Measurements from ENCODE around the gene HEMGN. TPM values are rescaled to one million over a fixed set of nuclear protein-coding genes. Genes with fewer than 3 reads are reported as not detected.

Gene HEMGN
- total RNA-seq, 1 experiment from 2014 or later, result not detected

GRCh38 chr9:97981846-97982682 lies 44.1 kb upstream of the HEMGN start:
- Histone ChIP-seq H3K4me1 (replicated peaks; ENCODE audit: insufficient read depth) (peaks cover 29% of the 10 kb centered on the region), H3F3A (ENCODE audit: insufficient read depth, low read depth) (peaks cover 5% of the 10 kb centered on the region; the same call in 1 of the 2 replicates), H3K79me2 (ENCODE audit: low read depth) (peaks cover 46% of the 10 kb centered on the region), H3K4me3 (peak overlapping the region; percentile 92), H3K27ac (peak overlapping the region; percentile 93), H3K4me2 (peak overlapping the region; percentile 88), H2AFZ (peak overlapping the region; percentile 90), H3K9me2 (ENCODE audit: insufficient read depth) (no peaks in the 10 kb centered on the region), H3K36me3 (ENCODE audit: low read depth) (peaks cover 4% of the 10 kb centered on the region; the same call in 1 of the 2 replicates), H3K9me3 (ENCODE audit: insufficient read depth, low read depth) (no peaks in the 10 kb centered on the region), H3K27me3 (ENCODE audit: insufficient read depth, low read depth) (no peaks in the 10 kb centered on the region), H4K20me1 (ENCODE audit: insufficient read depth) (peaks cover 7% of the 10 kb centered on the region; the same call in 1 of the 2 replicates)
- TF ChIP-seq CTCF (conservative IDR thresholded peaks at IDR 0.05) (no peak), EZH2 (IDR thresholded peaks at IDR 0.05; ENCODE audit: low read depth) (no peak)
- intact Hi-C loops (cut with micrococcal nuclease; ENCODE audit: unreplicated experiment), result loop anchor here (2.0 to 5.0 kb wide), 3 partner anchors 59 to 270 kb away; partner anchors contain the start of genes NANS and TRMO
- POLR2A ChIA-PET (ENCODE audit: unreplicated experiment), result interaction anchor here (0.7 kb wide), 1 partner anchor 34 kb away, joined by 5 read pairs; no protein-coding TSS in a partner anchor
- no peak for DNase-seq
- BruUV-seq (replicated peaks), result no TSS peak
- CTCF ChIA-PET, result no interaction called here

GRCh38 chr9:97980918-97981845 lies 43.2 kb upstream of the HEMGN start:
- no peaks in the 10 kb centered on the region; the same call in 1 of the 2 replicates for H3F3A ChIP-seq (ENCODE audit: insufficient read depth, low read depth)
- H3K9me3 ChIP-seq (ENCODE audit: insufficient read depth, low read depth), result no peaks in the 10 kb centered on the region
- peaks cover 37% of the 10 kb centered on the region for H3K79me2 ChIP-seq (ENCODE audit: low read depth)
- no peak for TF ChIP-seq EZH2 (IDR thresholded peaks at IDR 0.05; ENCODE audit: low read depth)
- TF ChIP-seq CTCF (conservative IDR thresholded peaks at IDR 0.05), result no peak
- ChIA-PET POLR2A (ENCODE audit: unreplicated experiment) (no interaction called here), CTCF (no interaction called here)
- H3K9me2 ChIP-seq (ENCODE audit: insufficient read depth), result no peaks in the 10 kb centered on the region
- DNase-seq, result no peak
- H3K36me3 ChIP-seq (ENCODE audit: low read depth), result no peaks in the 10 kb centered on the region; the same call in 1 of the 2 replicates
- H2AFZ ChIP-seq, result no peak overlapping the region
- H3K27ac ChIP-seq, result no peak overlapping the region
- no TSS peak for BruUV-seq (replicated peaks)
- intact Hi-C loops (cut with micrococcal nuclease; ENCODE audit: unreplicated experiment), result loop anchor here (5.0 kb wide), 2 partner anchors 76 to 269 kb away; partner anchors contain the start of gene NANS
- peaks cover 20% of the 10 kb centered on the region for H3K4me1 ChIP-seq (replicated peaks; ENCODE audit: insufficient read depth)
- H4K20me1 ChIP-seq (ENCODE audit: insufficient read depth), result no peaks in the 10 kb centered on the region
- H3K4me2 ChIP-seq, result peak overlapping the region; percentile 88
- H3K4me3 ChIP-seq, result peak overlapping the region; percentile 92; the same call in 1 of the 2 replicates
- H3K27me3 ChIP-seq (ENCODE audit: insufficient read depth, low read depth), result no peaks in the 10 kb centered on the region

- H2AFZ ChIP-seq, result no peak overlapping the region
- H3K27me3 ChIP-seq (ENCODE audit: insufficient read depth, low read depth), result no peaks in the 10 kb centered on the region
- no peaks in the 10 kb centered on the region for H3K9me2 ChIP-seq (ENCODE audit: insufficient read depth)
- ChIA-PET CTCF (no interaction called here), POLR2A (ENCODE audit: unreplicated experiment) (no interaction called here)
- no peaks in the 10 kb centered on the region; the same call in 1 of the 2 replicates for H3F3A ChIP-seq (ENCODE audit: insufficient read depth, low read depth)
- H3K4me2 ChIP-seq, result no peak overlapping the region
- no peak overlapping the region for H3K27ac ChIP-seq
- H3K79me2 ChIP-seq (ENCODE audit: low read depth), result peaks cover 30% of the 10 kb centered on the region
- H4K20me1 ChIP-seq (ENCODE audit: insufficient read depth), result no peaks in the 10 kb centered on the region
- H3K4me3 ChIP-seq, result no peak overlapping the region
- no peaks in the 10 kb centered on the region for H3K9me3 ChIP-seq (ENCODE audit: insufficient read depth, low read depth)
- H3K4me1 ChIP-seq (replicated peaks; ENCODE audit: insufficient read depth), result peaks cover 12% of the 10 kb centered on the region
- intact Hi-C loops (cut with micrococcal nuclease; ENCODE audit: unreplicated experiment), result loop anchor here (5.0 kb wide), 2 partner anchors 77 to 268 kb away; partner anchors contain the start of gene NANS
- no peaks in the 10 kb centered on the region; the same call in 1 of the 2 replicates for H3K36me3 ChIP-seq (ENCODE audit: low read depth)
- no TSS peak for BruUV-seq (replicated peaks)
- no peak for TF ChIP-seq EZH2 (IDR thresholded peaks at IDR 0.05; ENCODE audit: low read depth)
- no peak for TF ChIP-seq CTCF (conservative IDR thresholded peaks at IDR 0.05)
- DNase-seq, result no peak
Measured at GRCh38 chr9:97980479-97980803, 42.5 kb upstream of the HEMGN start.

All from PC-9 (cell line).